LNCaP clone FGC (cell line): ENCODE results near the gene GNPTG.

Experiments
- DNase-seq: peaks from one replicate; pipeline ENCODE4 v3.0.0-alpha.2; 2011; ENCODE audit warnings: low read depth
- H3K4me3 ChIP-seq: 2 replicates; pipeline ENCODE4 v1.5.1; 2011; ENCODE audit warnings: mild to moderate bottlenecking, low read depth, low read length, control low read depth
- TF ChIP-seq, protein P1 (sequence below): IDR thresholded peaks from 2 replicates; pipeline ENCODE4 v1.5.1; 2012; ENCODE audit warnings: mild to moderate bottlenecking; ENCODE audit not compliant: control insufficient read depth, insufficient read depth; ENCODE audit errors: extremely low read depth

The GNPTG gene

DNA sequence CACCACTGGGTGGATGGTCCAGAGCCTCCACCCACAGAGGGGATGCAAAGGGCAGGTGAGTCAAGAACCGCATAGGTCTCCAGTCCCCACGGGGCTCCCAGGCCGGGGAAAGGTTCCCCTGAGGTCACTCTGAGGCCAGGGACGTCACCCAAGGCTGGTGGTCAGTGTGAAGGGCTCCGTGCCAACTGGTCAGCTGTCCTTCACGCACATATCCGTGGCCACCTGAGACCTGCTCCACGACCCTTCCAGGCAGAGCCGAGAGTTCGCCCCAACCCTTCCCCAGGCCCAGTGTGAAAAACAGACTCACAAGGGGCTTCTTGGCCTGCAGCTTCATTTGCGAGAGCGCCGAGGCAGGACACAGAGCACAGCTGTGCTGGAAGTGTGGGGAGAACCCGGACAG lies 2.8 kb upstream of the GNPTG start:
- DNase-seq, result no peak
- no peak overlapping the region for H3K4me3 ChIP-seq
- TF ChIP-seq, protein P1, sequence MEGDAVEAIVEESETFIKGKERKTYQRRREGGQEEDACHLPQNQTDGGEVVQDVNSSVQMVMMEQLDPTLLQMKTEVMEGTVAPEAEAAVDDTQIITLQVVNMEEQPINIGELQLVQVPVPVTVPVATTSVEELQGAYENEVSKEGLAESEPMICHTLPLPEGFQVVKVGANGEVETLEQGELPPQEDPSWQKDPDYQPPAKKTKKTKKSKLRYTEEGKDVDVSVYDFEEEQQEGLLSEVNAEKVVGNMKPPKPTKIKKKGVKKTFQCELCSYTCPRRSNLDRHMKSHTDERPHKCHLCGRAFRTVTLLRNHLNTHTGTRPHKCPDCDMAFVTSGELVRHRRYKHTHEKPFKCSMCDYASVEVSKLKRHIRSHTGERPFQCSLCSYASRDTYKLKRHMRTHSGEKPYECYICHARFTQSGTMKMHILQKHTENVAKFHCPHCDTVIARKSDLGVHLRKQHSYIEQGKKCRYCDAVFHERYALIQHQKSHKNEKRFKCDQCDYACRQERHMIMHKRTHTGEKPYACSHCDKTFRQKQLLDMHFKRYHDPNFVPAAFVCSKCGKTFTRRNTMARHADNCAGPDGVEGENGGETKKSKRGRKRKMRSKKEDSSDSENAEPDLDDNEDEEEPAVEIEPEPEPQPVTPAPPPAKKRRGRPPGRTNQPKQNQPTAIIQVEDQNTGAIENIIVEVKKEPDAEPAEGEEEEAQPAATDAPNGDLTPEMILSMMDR, result no peak

DNA sequence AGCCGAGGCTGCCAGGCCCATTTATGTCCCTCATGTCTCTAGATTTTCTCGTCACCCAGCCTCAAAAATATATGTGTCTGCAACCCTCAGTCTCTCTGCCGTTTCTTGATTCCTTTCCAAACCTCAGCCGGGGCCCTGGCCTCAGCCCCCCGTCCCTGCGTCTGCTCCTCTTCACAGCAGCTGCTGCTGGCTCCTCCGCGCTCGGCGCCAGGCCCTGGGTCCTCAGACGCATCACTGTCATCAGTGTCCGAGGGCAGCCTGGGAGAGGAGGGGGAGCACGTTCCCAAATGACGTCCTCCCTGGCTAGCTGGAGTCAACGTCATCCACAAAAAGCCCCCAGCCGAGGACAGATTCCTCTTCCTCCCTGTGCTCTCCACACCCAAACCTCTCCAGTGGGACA lies 2.4 kb upstream of the GNPTG start:
- DNase-seq, result no peak
- TF ChIP-seq, protein P1, result no peak
- no peak overlapping the region for H3K4me3 ChIP-seq

DNA sequence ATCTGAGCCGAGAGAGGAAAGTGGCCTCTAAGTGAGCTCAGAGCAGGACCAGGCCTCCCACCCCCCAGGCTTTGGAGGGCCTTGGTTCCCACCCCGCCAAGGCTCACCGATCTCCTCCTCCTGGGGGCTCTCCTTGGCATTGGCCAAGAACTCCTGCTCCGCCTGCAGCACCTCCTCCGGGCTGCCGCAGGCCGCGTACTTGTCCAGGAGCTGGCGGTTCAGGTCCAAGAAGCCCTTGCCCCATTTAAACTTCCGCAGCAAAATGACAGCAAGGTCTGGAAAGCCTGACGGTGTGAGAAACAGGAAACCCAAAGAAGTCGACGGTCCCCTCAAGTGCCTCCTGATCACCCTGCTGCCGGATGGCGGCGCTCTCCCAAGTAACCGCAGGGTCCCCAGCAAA lies 1.8 kb upstream of the GNPTG start:
- H3K4me3 ChIP-seq, result no peak overlapping the region
- TF ChIP-seq, protein P1, result no peak
- DNase-seq, result no peak

DNA sequence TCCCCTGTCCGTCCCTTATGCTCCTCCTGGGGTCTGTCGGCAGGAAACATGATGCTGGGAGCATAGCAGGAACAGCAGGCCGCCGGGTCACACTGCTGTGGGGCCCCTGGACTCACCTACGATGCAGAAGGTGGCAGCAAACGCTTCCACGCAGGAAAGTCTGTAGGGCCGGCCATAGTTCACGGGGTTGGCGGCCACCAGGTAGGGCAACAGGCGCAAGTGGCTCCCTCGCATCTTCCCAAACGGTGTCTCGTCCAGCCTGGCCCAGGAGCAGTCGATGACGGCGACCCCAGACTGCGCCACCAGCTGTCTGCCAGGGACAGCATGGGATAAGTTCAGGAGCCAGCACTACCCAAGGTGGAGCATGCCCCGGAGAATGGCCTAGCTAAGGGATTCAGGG lies 1.0 kb upstream of the GNPTG start:
- TF ChIP-seq, protein P1, result no peak
- DNase-seq, result no peak
- peak overlapping the region; percentile 99 for H3K4me3 ChIP-seq

DNA sequence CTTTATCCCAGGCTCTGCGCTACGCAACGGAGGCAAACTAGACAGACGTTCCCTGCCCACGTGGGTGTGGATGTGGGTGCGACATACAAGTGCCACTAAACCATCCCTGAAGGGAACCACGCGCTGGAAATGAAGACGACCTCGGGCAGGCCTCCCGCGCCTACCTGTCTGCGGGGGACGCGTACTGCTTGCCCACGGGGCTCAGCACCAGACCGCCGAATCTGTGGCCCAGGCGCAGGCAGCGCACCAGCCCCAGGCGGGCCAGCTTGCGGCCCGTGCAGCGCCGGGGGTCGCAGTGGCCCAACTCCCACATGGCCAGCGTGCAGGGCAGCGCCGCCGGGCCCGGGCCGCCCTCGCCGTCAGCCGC lies 533 bp upstream of the GNPTG start:
- no peak for DNase-seq
- TF ChIP-seq, protein P1, result no peak
- peak overlapping the region; percentile 99 for H3K4me3 ChIP-seq

DNA sequence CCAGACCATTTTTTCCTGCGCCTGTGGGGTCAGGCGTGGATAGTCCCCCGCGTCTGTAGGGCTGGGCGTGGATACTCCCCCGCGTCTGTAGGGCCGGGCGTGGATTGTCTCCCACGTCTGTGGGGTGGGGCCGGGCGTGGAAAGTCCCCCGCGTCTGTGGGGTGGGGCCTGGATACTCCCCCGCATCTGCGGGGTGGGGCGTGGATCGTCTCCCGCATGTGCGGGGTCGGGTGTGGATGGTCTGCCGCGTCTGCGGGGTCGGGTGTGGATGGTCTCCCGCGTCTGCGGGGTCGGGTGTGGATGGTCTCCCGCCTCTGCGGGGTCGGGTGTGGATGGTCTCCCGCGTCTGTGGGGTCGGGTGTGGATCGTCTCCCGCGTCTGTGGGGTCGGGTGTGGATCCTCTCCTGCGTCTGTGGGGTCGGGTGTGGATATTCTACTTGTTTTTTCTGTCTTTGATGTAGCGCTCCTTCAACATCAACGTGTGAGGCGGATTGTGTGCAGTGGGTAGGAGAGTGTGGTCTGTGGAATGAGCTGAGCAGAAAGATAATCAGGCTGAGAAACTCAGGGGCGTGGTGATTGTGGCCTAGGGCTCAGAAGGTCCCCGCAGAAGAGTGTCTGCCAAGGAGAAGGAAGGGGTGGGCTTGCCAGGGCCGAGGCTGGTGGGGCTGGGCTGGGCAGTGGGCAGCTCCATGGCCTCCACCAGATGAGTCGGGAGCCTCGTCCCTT lies 3.2 kb downstream of the GNPTG start:
- no peak overlapping the region for H3K4me3 ChIP-seq
- TF ChIP-seq, protein P1, result no peak
- no peak for DNase-seq

DNA sequence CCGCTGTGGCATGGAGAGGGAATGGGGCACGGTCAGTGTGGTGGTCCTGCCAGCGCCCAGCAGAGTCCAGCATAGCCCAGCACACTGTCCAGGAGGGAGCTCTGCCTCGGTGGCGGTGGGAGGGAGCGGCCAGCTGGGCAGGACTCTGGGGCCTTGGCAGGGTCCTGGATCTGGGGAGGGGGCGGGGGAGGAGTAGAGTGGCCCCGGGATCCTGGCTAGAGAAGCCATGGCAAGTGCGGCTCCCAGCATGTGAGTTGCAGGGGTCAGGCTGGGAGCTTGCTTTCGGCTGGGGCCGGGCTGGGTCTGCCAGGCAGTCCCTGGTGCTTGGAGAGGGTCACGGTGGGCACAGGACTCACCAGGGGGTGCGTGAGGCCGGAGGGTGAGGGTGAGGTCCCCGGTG lies 3.9 kb downstream of the GNPTG start:
- no peak for DNase-seq

More for the DNA sequence above, 3.9 kb downstream of the GNPTG start:
- H3K4me3 ChIP-seq, result no peak overlapping the region
- TF ChIP-seq, protein P1, result no peak
